ENCODE measurements around the gene CTDP1.

- TF ChIP-seq, protein P1, sequence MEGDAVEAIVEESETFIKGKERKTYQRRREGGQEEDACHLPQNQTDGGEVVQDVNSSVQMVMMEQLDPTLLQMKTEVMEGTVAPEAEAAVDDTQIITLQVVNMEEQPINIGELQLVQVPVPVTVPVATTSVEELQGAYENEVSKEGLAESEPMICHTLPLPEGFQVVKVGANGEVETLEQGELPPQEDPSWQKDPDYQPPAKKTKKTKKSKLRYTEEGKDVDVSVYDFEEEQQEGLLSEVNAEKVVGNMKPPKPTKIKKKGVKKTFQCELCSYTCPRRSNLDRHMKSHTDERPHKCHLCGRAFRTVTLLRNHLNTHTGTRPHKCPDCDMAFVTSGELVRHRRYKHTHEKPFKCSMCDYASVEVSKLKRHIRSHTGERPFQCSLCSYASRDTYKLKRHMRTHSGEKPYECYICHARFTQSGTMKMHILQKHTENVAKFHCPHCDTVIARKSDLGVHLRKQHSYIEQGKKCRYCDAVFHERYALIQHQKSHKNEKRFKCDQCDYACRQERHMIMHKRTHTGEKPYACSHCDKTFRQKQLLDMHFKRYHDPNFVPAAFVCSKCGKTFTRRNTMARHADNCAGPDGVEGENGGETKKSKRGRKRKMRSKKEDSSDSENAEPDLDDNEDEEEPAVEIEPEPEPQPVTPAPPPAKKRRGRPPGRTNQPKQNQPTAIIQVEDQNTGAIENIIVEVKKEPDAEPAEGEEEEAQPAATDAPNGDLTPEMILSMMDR (conservative IDR thresholded peaks at IDR 0.05; ENCODE audit: low read length): no peak
- TF ChIP-seq EZH2phosphoT487 (IDR thresholded peaks at IDR 0.05; ENCODE audit: borderline replicate concordance): no peak
Observed at GRCh38 chr18:79720359-79720733, 40.7 kb downstream of the CTDP1 start.

All from Loucy (cell line).